ENCODE data around the gene PPM1N. TPM values are rescaled to one million over a fixed set of nuclear protein-coding genes. Genes with fewer than 3 reads are reported as not detected.

Gene PPM1N
- polyA plus RNA-seq, 2 of the 4 experiments (the other 2 are of a cell fraction) = 9.2 to 10.5 TPM

GRCh38 chr19:45464274-45464673 is 34.0 kb upstream of the PPM1N start:
- DNase-seq (ENCODE audit: low read depth in 1 of 2, low spot score in 1 of 2) (no peak), FAIRE-seq (no peak), ATAC-seq (no peak)
- Histone ChIP-seq H3K4me2 (no peak overlapping the region), H3K9me3 (no peaks in the 10 kb centered on the region), H3K4me1 (peaks cover 20% of the 10 kb centered on the region), H3K4me3 (no peak overlapping the region), H3K27ac (no peak overlapping the region)
- ChIA-PET POLR2A (no interaction called here), CTCF (interaction anchor here (1.1 to 33.4 kb wide), 4 partner anchors 9 to 27 kb away, joined by 3 to 1883 read pairs (median 132); partner anchors contain the start of gene ERCC1)
- WGBS (ENCODE audit: missing lambda C conversion rate) = 75% methylated on average over 2 of the region's 2 CpGs
- TF ChIP-seq RNF2 (IDR thresholded peaks at IDR 0.05; ENCODE audit: borderline replicate concordance, low read depth) = no peak
- TF ChIP-seq MAFK (IDR thresholded peaks at IDR 0.05; ENCODE audit: partially characterized antibody) = no peak
- peak; percentile 81 for TF ChIP-seq ZFP36 (IDR thresholded peaks at IDR 0.05; ENCODE audit: borderline replicate concordance, partially characterized antibody)
- TF ChIP-seq CEBPB (IDR thresholded peaks at IDR 0.05) = peak in 1 of 2 experiments; percentile 21; a peak in 1 of 4 replicates
- TF ChIP-seq KDM1A (IDR thresholded peaks at IDR 0.05; ENCODE audit: low read depth) = peak; percentile 49; the same call in 1 of the 2 replicates

- FAIRE-seq (no peak), DNase-seq (ENCODE audit: low read depth in 1 of 2, low spot score in 1 of 2) (peak in 1 of 2 experiments; percentile 58), ATAC-seq (no peak)
- Histone ChIP-seq H3K4me1 (peaks cover 19% of the 10 kb centered on the region), H3K9me3 (no peaks in the 10 kb centered on the region), H3K4me2 (no peak overlapping the region), H3K27ac (no peak overlapping the region), H3K4me3 (no peak overlapping the region)
- ChIA-PET POLR2A (no interaction called here), CTCF (interaction anchor here (1.1 to 33.4 kb wide), 4 partner anchors 9 to 28 kb away, joined by 3 to 1883 read pairs (median 132); partner anchors contain the start of gene ERCC1)
- TF ChIP-seq CHD4 (IDR thresholded peaks at IDR 0.05; ENCODE audit: borderline replicate concordance) = no peak
- TF ChIP-seq MAFK (IDR thresholded peaks at IDR 0.05; ENCODE audit: partially characterized antibody) = no peak
- TF ChIP-seq HES2 (IDR thresholded peaks at IDR 0.05) = no peak
- TF ChIP-seq CEBPB (IDR thresholded peaks at IDR 0.05) = no peak
- no peak for TF ChIP-seq EHMT2 (IDR thresholded peaks at IDR 0.05; ENCODE audit: low read depth)
- no peak for TF ChIP-seq SREBF2 (IDR thresholded peaks at IDR 0.05)
- TF ChIP-seq TFCP2L1 (CRISPR knock-in tag; IDR thresholded peaks at IDR 0.05) = no peak
- no peak for TF ChIP-seq MYC (IDR thresholded peaks at IDR 0.05; ENCODE audit: borderline replicate concordance, low read length)
- TF ChIP-seq KDM1A (IDR thresholded peaks at IDR 0.05; ENCODE audit: low read depth) = no peak
- 67% methylated on average over 8 of the region's 8 CpGs for WGBS (ENCODE audit: missing lambda C conversion rate)
Measured at GRCh38 chr19:45464852-45465441, 33.3 kb upstream of the PPM1N start.

- CTCF ChIA-PET = interaction anchor here (1.0 to 33.4 kb wide), 8 partner anchors 11 to 63 kb away, joined by 3 to 1883 read pairs (median 16); partner anchors contain the start of genes ERCC1, PPP1R13L and RTN2
- peak overlapping the region in 1 of 2 experiments; percentile 60; a peak in 3 of 6 replicates for H3K27ac ChIP-seq
- H3K4me1 ChIP-seq = peaks cover 24% of the 10 kb centered on the region
- H3K4me3 ChIP-seq = peak overlapping the region; percentile 58
- POLR2A ChIA-PET = interaction anchor here (0.5 to 3.5 kb wide), 9 partner anchors 11 to 1710 kb away, joined by 3 to 40 read pairs (median 9); partner anchors contain the start of genes ERCC1 and PPM1N
- H3K9me3 ChIP-seq = no peaks in the 10 kb centered on the region
- H3K4me2 ChIP-seq = peak overlapping the region; percentile 96
- FAIRE-seq = no peak
- TF ChIP-seq ATOH8 (CRISPR knock-in tag; IDR thresholded peaks at IDR 0.05; ENCODE audit: low read depth) (0 out of 2 replicates have a peak, but pooled peaks have one; percentile 28), CHD4 (IDR thresholded peaks at IDR 0.05; ENCODE audit: borderline replicate concordance) (peak; percentile 54; the same call in 1 of the 2 replicates), ZSCAN20 (CRISPR knock-in tag; IDR thresholded peaks at IDR 0.05) (no peak), HOXB5 (CRISPR knock-in tag; IDR thresholded peaks at IDR 0.05) (peak; percentile 41; the same call in 1 of the 2 replicates), ZNF302 (CRISPR knock-in tag; IDR thresholded peaks at IDR 0.05) (no peak), CBX2 (IDR thresholded peaks at IDR 0.05; ENCODE audit: borderline replicate concordance, low read depth) (no peak), HDAC2 (IDR thresholded peaks at IDR 0.05) (no peak), HEYL (CRISPR knock-in tag; IDR thresholded peaks at IDR 0.05) (no peak), HOXB13 (CRISPR knock-in tag; IDR thresholded peaks at IDR 0.05; ENCODE audit: low read depth) (no peak), NFE2L2 (conservative IDR thresholded peaks at IDR 0.05; ENCODE audit: low read length) (no peak), HMGXB4 (CRISPR knock-in tag; IDR thresholded peaks at IDR 0.05; ENCODE audit: borderline replicate concordance) (no peak), ZC3H11A (IDR thresholded peaks at IDR 0.05) (no peak), CBX8 (IDR thresholded peaks at IDR 0.05) (no peak), SMC3 (IDR thresholded peaks at IDR 0.05) (no peak), TP53 (CRISPR knock-in tag; IDR thresholded peaks at IDR 0.05) (peak; percentile 53; the same call in 1 of the 2 replicates), RNF2 (IDR thresholded peaks at IDR 0.05; ENCODE audit: borderline replicate concordance, low read depth) (no peak)
- WGBS (ENCODE audit: missing lambda C conversion rate) = 1% methylated on average over 11 of the region's 11 CpGs
- no peak for DNase-seq (ENCODE audit: low read depth in 1 of 2, low spot score in 1 of 2)
- ATAC-seq = no peak
Measured at GRCh38 chr19:45467115-45467455, 31.2 kb upstream of the PPM1N start.
